ENCODE measurements around the gene RAB5A. TPM values are rescaled to one million over a fixed set of nuclear protein-coding genes. Genes with fewer than 3 reads are reported as not detected.

The RAB5A gene
- total RNA-seq, 1 donor from 2014 or later = 45.2 TPM

- POLR2A ChIA-PET = no interaction called here
- Mint-ChIP-seq H3K36me3 (ENCODE audit: low read depth) (no peaks in the 10 kb centered on the region), H3K9me3 (no peaks in the 10 kb centered on the region), H3K4me3 (no peak overlapping the region), H3K27ac (no peak overlapping the region), H3K27me3 (peaks cover 5% of the 10 kb centered on the region), H3K4me1 (no peaks in the 10 kb centered on the region)
- TF ChIP-seq CTCF (IDR thresholded peaks at IDR 0.05) = no peak
- CTCF ChIA-PET = no interaction called here
- intact Hi-C loops (cut with micrococcal nuclease) = no loop called here
- ATAC-seq (ENCODE audit: low read depth) (no peak), DNase-seq (no peak)
Measured at GRCh38 chr3:19937459-19938294, 9.2 kb upstream of the RAB5A start.

- H3K9me3 Mint-ChIP-seq = no peaks in the 10 kb centered on the region
Measured at GRCh38 chr3:19938295-19938627, 8.6 kb upstream of the RAB5A start.

GRCh38 chr3:19940643-19941042 is 6.3 kb upstream of the RAB5A start:
- DNase-seq = no peak
- POLR2A ChIA-PET = no interaction called here
- no peak for ATAC-seq (ENCODE audit: low read depth)
- intact Hi-C loops (cut with micrococcal nuclease) = loop anchor here (10.0 kb wide), 1 partner anchor 1516 kb away; the partner anchor contains the start of gene SATB1
- CTCF ChIA-PET = no interaction called here
- no peak overlapping the region for H3K27ac Mint-ChIP-seq
- TF ChIP-seq CTCF (IDR thresholded peaks at IDR 0.05) = no peak
- H3K27me3 Mint-ChIP-seq = no peaks in the 10 kb centered on the region
- no peak overlapping the region for H3K4me3 Mint-ChIP-seq
- H3K36me3 Mint-ChIP-seq (ENCODE audit: low read depth) = no peaks in the 10 kb centered on the region
- peaks cover 2% of the 10 kb centered on the region for H3K4me1 Mint-ChIP-seq
- H3K9me3 Mint-ChIP-seq = no peaks in the 10 kb centered on the region

More at GRCh38 chr3:19938295-19938627, 8.6 kb upstream of the RAB5A start:
- ChIA-PET POLR2A (no interaction called here), CTCF (no interaction called here)
- H3K4me3 Mint-ChIP-seq = no peak overlapping the region
- H3K27me3 Mint-ChIP-seq = peaks cover 5% of the 10 kb centered on the region
- ATAC-seq (ENCODE audit: low read depth) (no peak), DNase-seq (no peak)
- intact Hi-C loops (cut with micrococcal nuclease) = no loop called here
- H3K36me3 Mint-ChIP-seq (ENCODE audit: low read depth) = no peaks in the 10 kb centered on the region
- H3K4me1 Mint-ChIP-seq = no peaks in the 10 kb centered on the region
- TF ChIP-seq CTCF (IDR thresholded peaks at IDR 0.05) = no peak
- H3K27ac Mint-ChIP-seq = no peak overlapping the region

GRCh38 chr3:19945534-19945933 is 1.4 kb upstream of the RAB5A start:
- H3K4me1 Mint-ChIP-seq = peaks cover 41% of the 10 kb centered on the region
- ATAC-seq (ENCODE audit: low read depth) (no peak), DNase-seq (no peak)
- ChIA-PET POLR2A (interaction anchor here (0.6 to 1.6 kb wide), 5 partner anchors 52 to 241 kb away, joined by 3 to 6 read pairs (median 5); partner anchors contain the start of gene SGO1), CTCF (interaction anchor here (1.4 kb wide), 1 partner anchor 241 kb away, joined by 3 read pairs; the partner anchor contains the start of gene SGO1)
- intact Hi-C loops (cut with micrococcal nuclease) = loop anchor here (5.0 to 10.0 kb wide), 3 partner anchors 58 to 1521 kb away; partner anchors contain the start of gene SATB1
- no peak for TF ChIP-seq CTCF (IDR thresholded peaks at IDR 0.05)
- H3K27me3 Mint-ChIP-seq = no peaks in the 10 kb centered on the region
- H3K36me3 Mint-ChIP-seq (ENCODE audit: low read depth) = peaks cover 16% of the 10 kb centered on the region
- peak overlapping the region; percentile 94 for H3K4me3 Mint-ChIP-seq
- no peaks in the 10 kb centered on the region for H3K9me3 Mint-ChIP-seq
- H3K27ac Mint-ChIP-seq = peak overlapping the region; percentile 53

Measured in activated B cell treated with CpG ODN at 0.5 μM for 24 hours (primary cell).